ENCODE data around the gene ACTBL2. TPM values are rescaled to one million over a fixed set of nuclear protein-coding genes. Genes with fewer than 3 reads are reported as not detected.
"Not testable (repeated sequence)": the region's sequence is repeated elsewhere in the genome, so short reads cannot be mapped to it uniquely, and the experiment has no call there.

Gene ACTBL2
- total and polyA plus RNA-seq, 2 donors (not counting 1 experiment from before 2014, with no cell fraction given), result 0.03 TPM; not detected in 1

GRCh38 chr5:57527870-57528269, 45.3 kb upstream of the ACTBL2 start:
- no peak overlapping the region for H3K4me3 ChIP-seq (replicated peaks in 1 of 4; ENCODE audit: control extremely low read depth in 1 of 4, insufficient read depth in 1 of 4, low read depth in 3 of 4, low read length in 4 of 4)
- TF ChIP-seq CTCF (conservative IDR thresholded peaks at IDR 0.05 in 1 of 2, IDR thresholded peaks at IDR 0.05 in 1 of 2; ENCODE audit: low read depth in 1 of 2, low read length in 2 of 2), result no peak
- TF ChIP-seq EZH2 (IDR thresholded peaks at IDR 0.05; ENCODE audit: low read length, missing control alignments), result no peak
- H3K4me1 ChIP-seq (ENCODE audit: control insufficient read depth, extremely low read depth, insufficient read depth, low read length), result no peaks in the 10 kb centered on the region
- no peaks in the 10 kb centered on the region for H3K79me2 ChIP-seq (ENCODE audit: control insufficient read depth, insufficient read depth, low read length)
- no peak overlapping the region for H2AFZ ChIP-seq (ENCODE audit: low read length)
- H3K9me3 ChIP-seq (ENCODE audit: control insufficient read depth, insufficient read depth, low read depth, low read length), result no peaks in the 10 kb centered on the region
- H3K4me2 ChIP-seq (ENCODE audit: extremely low read depth, insufficient read depth, low read length), result no peak overlapping the region
- H4K20me1 ChIP-seq (ENCODE audit: control insufficient read depth, extremely low read depth, insufficient read depth, low read length), result no peaks in the 10 kb centered on the region
- no peak overlapping the region for H3K27ac ChIP-seq (ENCODE audit: insufficient read depth, low read length)
- H3K9ac ChIP-seq (ENCODE audit: insufficient read depth, low read length), result no peak overlapping the region
- no peak for DNase-seq (ENCODE audit: low read depth in 2 of 2)
- H3K36me3 ChIP-seq (ENCODE audit: control insufficient read depth, insufficient read depth, low read length), result no peaks in the 10 kb centered on the region
- no peaks in the 10 kb centered on the region for H3K27me3 ChIP-seq (ENCODE audit: control insufficient read depth, insufficient read depth, low read length)

- Histone ChIP-seq H3K27me3 (ENCODE audit: control insufficient read depth, insufficient read depth, low read length) (no peaks in the 10 kb centered on the region), H3K4me2 (ENCODE audit: extremely low read depth, insufficient read depth, low read length) (no peak overlapping the region), H4K20me1 (ENCODE audit: control insufficient read depth, extremely low read depth, insufficient read depth, low read length) (no peaks in the 10 kb centered on the region), H3K27ac (ENCODE audit: insufficient read depth, low read length) (no peak overlapping the region), H2AFZ (ENCODE audit: low read length) (no peak overlapping the region), H3K9me3 (ENCODE audit: control insufficient read depth, insufficient read depth, low read depth, low read length) (no peaks in the 10 kb centered on the region), H3K79me2 (ENCODE audit: control insufficient read depth, insufficient read depth, low read length) (no peaks in the 10 kb centered on the region), H3K36me3 (ENCODE audit: control insufficient read depth, insufficient read depth, low read length) (no peaks in the 10 kb centered on the region), H3K4me3 (replicated peaks in 1 of 4; ENCODE audit: control extremely low read depth in 1 of 4, insufficient read depth in 1 of 4, low read depth in 3 of 4, low read length in 4 of 4) (no peak overlapping the region), H3K9ac (ENCODE audit: insufficient read depth, low read length) (no peak overlapping the region), H3K4me1 (ENCODE audit: control insufficient read depth, extremely low read depth, insufficient read depth, low read length) (no peaks in the 10 kb centered on the region)
- no peak for DNase-seq (ENCODE audit: low read depth in 2 of 2)
- no peak for TF ChIP-seq CTCF (conservative IDR thresholded peaks at IDR 0.05 in 1 of 2, IDR thresholded peaks at IDR 0.05 in 1 of 2; ENCODE audit: low read depth in 1 of 2, low read length in 2 of 2)
- no peak for TF ChIP-seq EZH2 (IDR thresholded peaks at IDR 0.05; ENCODE audit: low read length, missing control alignments)
These were observed 41.9 kb upstream of the ACTBL2 start for GRCh38 chr5:57524348-57525060.

- H3K9ac ChIP-seq (ENCODE audit: insufficient read depth, low read length); H3K4me1 ChIP-seq (ENCODE audit: control insufficient read depth, extremely low read depth, insufficient read depth, low read length); H3K27me3 ChIP-seq (ENCODE audit: control insufficient read depth, insufficient read depth, low read length); H3K9me3 ChIP-seq (ENCODE audit: control insufficient read depth, insufficient read depth, low read depth, low read length); H3K79me2 ChIP-seq (ENCODE audit: control insufficient read depth, insufficient read depth, low read length); H3K4me3 ChIP-seq (replicated peaks in 1 of 4; ENCODE audit: control extremely low read depth in 1 of 4, insufficient read depth in 1 of 4, low read depth in 3 of 4, low read length in 4 of 4); H2AFZ ChIP-seq (ENCODE audit: low read length); H4K20me1 ChIP-seq (ENCODE audit: control insufficient read depth, extremely low read depth, insufficient read depth, low read length); H3K27ac ChIP-seq (ENCODE audit: insufficient read depth, low read length); DNase-seq (ENCODE audit: low read depth in 2 of 2); H3K36me3 ChIP-seq (ENCODE audit: control insufficient read depth, insufficient read depth, low read length); H3K4me2 ChIP-seq (ENCODE audit: extremely low read depth, insufficient read depth, low read length): not testable (repeated sequence)
These were observed 39.9 kb upstream of the ACTBL2 start for GRCh38 chr5:57522477-57522876.

DNA sequence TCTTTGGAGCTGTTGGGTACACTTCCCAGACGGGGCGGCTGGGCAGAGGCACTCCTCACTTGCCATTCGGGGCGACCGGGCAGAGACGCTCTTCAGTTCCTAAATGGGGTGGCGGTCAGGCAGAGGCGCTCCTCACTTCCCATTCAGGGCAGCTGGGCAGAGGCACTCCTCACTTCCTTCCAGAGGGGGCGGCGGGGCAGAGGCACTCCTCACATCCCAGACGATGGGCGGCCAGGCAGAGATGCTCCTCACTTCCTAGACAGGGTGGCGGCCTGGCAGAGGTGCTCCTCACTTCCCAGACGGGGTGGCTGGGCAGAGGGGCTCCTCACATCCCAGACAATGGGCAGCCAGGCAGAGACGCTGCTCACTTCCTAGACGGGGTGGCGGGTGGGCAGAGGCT, 35.8 kb upstream of the ACTBL2 start:
- not testable (repeated sequence) for H3K79me2 ChIP-seq (ENCODE audit: control insufficient read depth, insufficient read depth, low read length); H4K20me1 ChIP-seq (ENCODE audit: control insufficient read depth, extremely low read depth, insufficient read depth, low read length); H3K4me2 ChIP-seq (ENCODE audit: extremely low read depth, insufficient read depth, low read length); DNase-seq (ENCODE audit: low read depth in 2 of 2); H3K4me1 ChIP-seq (ENCODE audit: control insufficient read depth, extremely low read depth, insufficient read depth, low read length); H3K36me3 ChIP-seq (ENCODE audit: control insufficient read depth, insufficient read depth, low read length); H2AFZ ChIP-seq (ENCODE audit: low read length); H3K9ac ChIP-seq (ENCODE audit: insufficient read depth, low read length); H3K27me3 ChIP-seq (ENCODE audit: control insufficient read depth, insufficient read depth, low read length); H3K27ac ChIP-seq (ENCODE audit: insufficient read depth, low read length); H3K4me3 ChIP-seq (replicated peaks in 1 of 4; ENCODE audit: control extremely low read depth in 1 of 4, insufficient read depth in 1 of 4, low read depth in 3 of 4, low read length in 4 of 4); H3K9me3 ChIP-seq (ENCODE audit: control insufficient read depth, insufficient read depth, low read depth, low read length)

Measured in fibroblast of lung (primary cell).